Lower leg skin (tissue), 3 donors: ENCODE measurements around the gene PCF11.

Source experiments
- CTCF ChIP-seq, 3 donors: fragments of 450-650 bp; IDR thresholded peaks; one replicate each; pipeline ENCODE4 v1.5.1; 2016; ENCODE audit warnings: antibody characterized with exemption in 3 of 3, mild to moderate bottlenecking in 3 of 3, moderate library complexity in 2 of 3
- POLR2A ChIP-seq, 2 donors: fragments of 450-650 bp; IDR thresholded peaks; one replicate each; pipeline ENCODE4 v1.6.1; 2016 to 2017; ENCODE audit warnings: antibody characterized with exemption in 2 of 2, mild to moderate bottlenecking in 1 of 2, moderate library complexity in 1 of 2

GRCh38 chr11:83185767-83186166 lies 28.8 kb downstream of the PCF11 start:
- no peak for TF ChIP-seq CTCF (IDR thresholded peaks at IDR 0.05)
- no peak for TF ChIP-seq POLR2A (IDR thresholded peaks at IDR 0.05)
